Measurements from ENCODE around the gene CSDE1.

DNA sequence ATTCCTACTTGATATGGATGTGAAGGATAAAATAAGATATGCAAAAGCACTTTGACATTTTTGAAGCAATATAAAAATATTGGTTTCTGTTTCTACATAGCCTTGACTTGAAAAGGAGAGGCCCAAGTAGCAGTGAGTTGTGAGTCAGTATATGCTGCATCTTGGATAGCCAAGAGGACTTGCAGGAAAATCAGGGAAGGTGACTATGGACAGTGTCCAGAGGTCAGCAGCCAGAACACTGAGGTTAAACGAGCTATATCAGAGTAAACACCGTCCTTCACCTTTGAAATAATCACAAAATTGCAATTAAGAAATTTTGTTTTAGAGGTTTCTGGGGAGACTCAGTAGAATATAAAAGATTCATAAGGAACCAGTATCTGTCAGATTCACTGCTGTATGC lies 55.9 kb downstream of the CSDE1 start:
- TF ChIP-seq, protein P1, sequence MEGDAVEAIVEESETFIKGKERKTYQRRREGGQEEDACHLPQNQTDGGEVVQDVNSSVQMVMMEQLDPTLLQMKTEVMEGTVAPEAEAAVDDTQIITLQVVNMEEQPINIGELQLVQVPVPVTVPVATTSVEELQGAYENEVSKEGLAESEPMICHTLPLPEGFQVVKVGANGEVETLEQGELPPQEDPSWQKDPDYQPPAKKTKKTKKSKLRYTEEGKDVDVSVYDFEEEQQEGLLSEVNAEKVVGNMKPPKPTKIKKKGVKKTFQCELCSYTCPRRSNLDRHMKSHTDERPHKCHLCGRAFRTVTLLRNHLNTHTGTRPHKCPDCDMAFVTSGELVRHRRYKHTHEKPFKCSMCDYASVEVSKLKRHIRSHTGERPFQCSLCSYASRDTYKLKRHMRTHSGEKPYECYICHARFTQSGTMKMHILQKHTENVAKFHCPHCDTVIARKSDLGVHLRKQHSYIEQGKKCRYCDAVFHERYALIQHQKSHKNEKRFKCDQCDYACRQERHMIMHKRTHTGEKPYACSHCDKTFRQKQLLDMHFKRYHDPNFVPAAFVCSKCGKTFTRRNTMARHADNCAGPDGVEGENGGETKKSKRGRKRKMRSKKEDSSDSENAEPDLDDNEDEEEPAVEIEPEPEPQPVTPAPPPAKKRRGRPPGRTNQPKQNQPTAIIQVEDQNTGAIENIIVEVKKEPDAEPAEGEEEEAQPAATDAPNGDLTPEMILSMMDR (IDR thresholded peaks at IDR 0.05), result no peak
- TF ChIP-seq POLR2A (IDR thresholded peaks at IDR 0.05), result no peak
